HG03457 (cell line): ENCODE data around the gene MID1.
A peak's percentile ranks its signal among the peaks of the same experiment; 100 is the strongest.

Source experiments
- ATAC-seq: cut with Tn5 transposase; IDR thresholded peaks from one replicate; pipeline ENCODE4 v1.9.1; 2021; ENCODE audit warnings: moderate number of reproducible peaks; ENCODE audit not compliant: unreplicated experiment

MID1 gene

DNA sequence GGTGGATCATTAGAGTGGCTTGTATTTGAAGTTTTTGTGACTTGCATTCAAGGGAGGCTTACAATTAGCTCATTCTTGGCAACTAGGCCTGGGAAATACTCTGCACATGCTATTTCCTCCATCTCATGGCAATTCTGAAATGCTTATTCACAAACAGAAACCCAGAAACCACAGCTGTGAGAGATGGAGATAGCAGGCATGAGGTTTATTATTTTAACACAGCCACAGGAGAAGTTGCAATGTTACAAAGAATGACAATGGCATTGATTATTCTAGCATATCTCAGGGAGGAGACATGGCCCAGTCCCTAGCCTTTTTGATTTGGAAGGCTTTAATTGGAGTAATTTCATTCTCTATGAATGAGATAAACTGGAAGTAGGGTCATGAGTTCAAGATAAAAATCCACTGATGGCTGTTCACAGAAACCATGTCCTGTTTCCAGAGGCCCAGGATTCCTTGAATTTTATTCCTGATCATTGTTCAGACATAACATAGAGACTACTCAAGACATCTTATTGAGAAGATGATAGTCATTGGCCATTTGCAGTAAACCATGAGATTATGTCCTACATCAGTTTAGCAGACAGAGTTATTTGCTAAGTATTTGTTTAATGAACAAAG, 123.9 kb downstream of the MID1 start:
- ATAC-seq = no peak

DNA sequence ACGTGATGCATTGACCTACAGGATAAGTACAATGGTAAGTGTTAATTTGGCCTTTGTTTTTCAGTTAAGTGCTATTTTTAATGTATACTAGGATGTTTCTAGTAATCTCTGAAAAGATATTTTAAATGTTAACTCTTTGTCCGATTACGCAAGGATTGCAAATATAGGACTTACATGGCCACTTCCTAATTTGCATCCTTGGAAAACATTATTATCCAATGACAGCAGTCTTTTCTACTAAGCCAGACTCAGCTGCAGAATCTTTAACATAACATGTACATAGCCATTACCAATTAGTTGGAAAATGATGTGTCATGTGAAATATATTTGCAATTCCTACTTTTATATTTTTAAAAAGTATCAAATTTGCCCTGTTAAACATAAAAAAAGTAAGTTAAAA, 124.7 kb downstream of the MID1 start:
- no peak for ATAC-seq

DNA sequence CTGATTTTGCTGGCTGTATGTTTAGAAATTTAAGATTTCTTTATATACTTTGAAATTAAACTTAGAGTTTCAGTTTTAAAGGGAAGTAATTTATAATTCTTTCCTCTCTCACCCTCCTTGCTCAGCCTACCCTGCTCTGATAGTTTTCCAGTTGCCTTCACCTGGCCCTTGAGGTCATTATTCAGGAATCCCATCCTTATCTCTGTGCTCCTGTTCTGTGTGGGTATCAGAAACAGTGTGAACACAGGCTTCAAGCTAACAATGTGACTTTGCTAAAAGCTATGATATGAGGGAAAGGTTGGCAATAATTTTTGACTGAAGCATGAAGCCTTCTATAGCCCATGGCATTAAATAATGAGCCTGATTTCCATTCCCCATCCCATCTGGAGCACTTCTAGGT, 128.1 kb downstream of the MID1 start:
- no peak for ATAC-seq

DNA sequence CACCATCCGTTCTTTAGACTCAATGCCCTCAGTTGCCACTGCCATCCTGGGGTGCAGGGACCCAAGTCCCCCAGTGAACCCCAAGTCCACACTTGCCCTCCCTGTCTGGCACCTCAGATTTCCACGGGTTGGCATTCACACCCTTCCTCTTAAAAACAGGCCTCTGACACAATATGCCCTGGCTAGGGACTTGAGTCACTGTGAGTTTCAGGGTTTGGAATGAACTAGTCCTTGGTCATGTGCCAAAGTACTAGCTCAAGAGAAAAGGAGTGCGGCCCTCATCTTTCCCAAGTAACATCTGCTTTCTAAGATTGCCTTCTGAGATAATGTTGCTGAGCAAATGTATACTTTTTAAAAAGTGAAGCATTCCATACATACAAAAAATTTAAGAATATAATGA, 134.0 kb downstream of the MID1 start:
- ATAC-seq = no peak

DNA sequence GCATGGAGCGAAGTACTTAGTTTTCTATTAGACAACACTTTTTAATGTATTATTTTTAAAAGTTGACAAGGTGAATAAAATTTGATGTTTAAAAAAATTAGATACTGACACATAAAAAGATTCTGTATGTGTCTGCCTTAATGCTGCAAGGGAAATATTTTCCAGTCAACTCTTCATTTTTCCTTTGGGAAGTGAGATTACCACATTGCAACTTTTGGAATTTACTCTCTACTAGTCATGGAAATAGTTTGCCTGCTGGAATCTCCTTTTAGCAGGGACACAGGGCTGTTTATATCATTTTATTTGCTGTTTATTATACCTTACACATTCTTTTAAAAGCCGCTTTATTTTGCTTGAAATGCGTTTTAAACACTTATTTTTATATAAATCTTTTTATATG, 135.1 kb downstream of the MID1 start:
- no peak for ATAC-seq

DNA sequence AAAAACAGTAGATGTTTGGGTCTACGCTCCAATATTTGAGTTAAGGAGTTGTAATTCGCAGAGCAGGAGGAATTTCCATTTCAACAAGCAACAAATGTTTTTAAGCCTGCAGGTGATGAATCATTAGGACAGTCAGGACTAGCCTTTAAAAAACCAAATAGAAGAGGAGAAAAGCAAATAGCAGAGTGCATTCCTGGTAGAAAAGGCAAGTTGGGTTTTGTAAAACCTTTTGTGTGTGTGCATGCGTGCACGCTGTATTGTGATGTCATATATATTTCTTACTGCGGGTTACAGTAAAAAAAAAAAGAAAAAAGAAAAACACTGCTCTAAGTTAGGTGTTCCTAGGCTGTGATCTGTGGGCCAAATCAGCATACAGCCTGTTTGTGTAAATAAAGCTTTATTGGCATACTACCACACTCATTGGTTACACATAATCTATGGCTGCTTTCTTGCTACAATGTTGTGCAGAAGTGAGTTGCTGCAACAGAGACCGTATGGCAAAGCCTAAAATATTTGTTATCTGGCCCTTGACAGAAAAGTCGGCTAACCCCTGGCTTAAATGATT, 135.6 kb downstream of the MID1 start:
- no peak for ATAC-seq

DNA sequence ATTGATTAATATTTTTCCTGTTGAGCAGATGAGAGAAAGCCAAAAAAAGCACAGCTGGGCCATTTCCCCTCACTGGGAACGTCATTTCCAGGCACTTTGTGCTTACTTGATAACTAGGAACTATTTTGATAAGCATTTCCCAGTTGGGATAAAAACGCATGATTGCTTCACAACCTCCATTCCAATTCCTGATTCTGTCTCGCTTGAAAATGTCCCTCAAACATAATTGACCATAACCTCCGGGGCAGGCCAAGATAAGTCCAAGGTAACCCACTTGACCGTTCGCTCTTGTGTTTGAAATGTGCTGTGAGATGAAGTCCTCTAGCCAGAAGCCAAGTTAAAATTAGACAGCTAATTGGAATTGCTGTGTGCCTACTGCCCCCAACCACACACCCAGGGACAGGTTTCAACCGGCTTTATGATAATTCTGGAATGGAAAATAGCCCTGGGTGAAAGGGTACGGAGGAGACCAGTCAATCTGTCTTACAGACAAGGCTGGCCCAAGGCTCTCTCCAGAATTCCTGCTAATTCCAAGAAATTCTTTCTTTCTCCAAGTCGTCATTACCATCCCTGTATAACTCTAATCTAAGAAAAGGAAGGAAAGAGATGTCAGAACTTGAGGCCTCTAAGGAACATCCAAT, 137.1 kb downstream of the MID1 start:
- ATAC-seq = no peak

DNA sequence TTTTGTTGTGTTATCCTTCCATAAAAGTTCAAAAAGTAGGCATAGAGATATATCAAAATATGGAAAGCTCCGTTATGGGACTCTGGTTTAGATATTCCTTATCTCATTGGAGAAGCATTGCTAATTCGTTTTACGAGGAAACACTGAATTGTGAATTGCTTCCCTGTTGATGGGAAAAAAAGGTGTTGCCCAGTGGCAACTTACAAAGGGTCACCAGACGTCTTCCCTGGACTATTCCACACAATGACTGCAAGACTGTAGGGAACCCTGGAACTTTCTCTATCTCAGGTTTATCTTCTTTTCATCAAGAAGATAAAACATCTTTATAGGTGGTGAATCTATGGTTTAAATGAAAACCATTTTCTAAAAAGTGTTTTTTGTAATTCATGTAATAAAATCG, 137.7 kb downstream of the MID1 start:
- no peak for ATAC-seq

DNA sequence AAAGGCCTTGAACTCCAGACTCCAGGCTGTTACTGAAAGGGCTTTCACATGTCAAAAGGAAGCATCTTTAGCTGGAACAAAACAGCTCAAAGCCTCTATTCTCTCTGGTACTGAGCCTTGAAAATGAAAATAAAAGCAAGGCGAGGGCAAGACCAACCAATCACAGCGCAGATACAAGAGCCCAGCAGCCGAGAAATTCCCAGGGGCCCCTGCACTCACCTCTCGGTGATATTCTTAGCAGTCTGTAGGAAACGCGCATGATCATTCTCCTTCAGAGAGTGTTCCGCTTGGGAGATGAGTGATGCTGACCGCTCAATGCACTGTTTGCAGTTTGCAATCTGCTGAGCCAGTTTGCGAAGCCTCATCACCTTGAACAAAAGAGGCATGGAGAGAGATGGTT, 138.1 kb downstream of the MID1 start:
- peak; percentile 95 for ATAC-seq

DNA sequence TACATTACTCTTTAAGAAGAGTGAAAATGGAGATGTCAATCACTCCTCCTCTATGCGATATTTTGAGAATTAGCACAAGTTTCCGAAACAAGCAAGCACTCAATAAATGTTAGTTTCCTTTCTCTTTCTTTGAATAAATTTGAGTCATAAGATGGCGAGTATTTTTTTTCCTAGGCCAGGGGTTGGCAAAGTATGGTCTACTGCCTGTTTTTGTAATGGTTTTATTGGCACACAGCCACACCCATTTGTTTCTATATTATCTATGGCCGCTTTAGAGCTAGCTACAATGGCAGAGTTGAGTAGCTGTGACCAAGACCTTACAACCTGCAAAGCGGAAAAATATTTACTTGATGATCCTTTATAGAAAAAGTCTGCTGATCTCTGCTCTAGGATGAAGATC, 139.5 kb downstream of the MID1 start:
- ATAC-seq = no peak

DNA sequence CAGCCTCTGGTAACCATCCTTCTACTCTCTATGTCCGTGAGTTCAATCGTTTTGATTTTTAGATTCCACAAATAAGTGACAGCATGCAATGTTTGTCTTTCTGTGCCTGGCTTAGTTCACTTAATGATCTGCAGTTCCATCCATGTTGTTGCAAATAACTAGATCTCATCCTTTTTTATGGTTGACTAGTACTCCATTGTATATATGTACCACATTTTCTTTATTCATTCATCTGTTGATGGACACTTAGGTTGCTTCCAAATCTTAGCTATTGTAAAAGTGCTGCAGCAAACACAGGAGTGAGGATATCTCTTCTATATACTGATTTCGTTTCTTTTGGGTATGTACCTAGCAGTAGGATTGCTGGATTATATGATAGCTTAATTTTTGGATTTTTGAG, 140.9 kb downstream of the MID1 start:
- no peak for ATAC-seq

DNA sequence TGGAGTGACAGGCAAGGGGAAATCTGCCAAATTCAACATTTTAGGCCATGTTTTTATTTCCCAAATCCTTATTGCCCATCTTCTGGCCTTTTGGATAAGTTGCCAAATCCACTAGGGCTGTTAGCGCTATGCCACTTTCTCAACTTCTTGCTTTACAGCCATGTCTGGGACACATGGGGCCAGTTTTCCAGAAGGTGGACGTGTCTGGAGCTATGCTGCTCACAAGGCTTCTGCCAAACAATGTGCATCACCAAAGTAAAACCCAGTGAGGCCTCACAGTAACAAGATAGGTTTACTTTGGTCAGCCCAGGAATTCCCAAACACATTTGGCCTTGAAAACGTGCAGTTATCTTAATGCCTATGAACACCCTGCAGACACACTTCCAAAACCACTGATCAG, 142.9 kb downstream of the MID1 start:
- no peak for ATAC-seq

DNA sequence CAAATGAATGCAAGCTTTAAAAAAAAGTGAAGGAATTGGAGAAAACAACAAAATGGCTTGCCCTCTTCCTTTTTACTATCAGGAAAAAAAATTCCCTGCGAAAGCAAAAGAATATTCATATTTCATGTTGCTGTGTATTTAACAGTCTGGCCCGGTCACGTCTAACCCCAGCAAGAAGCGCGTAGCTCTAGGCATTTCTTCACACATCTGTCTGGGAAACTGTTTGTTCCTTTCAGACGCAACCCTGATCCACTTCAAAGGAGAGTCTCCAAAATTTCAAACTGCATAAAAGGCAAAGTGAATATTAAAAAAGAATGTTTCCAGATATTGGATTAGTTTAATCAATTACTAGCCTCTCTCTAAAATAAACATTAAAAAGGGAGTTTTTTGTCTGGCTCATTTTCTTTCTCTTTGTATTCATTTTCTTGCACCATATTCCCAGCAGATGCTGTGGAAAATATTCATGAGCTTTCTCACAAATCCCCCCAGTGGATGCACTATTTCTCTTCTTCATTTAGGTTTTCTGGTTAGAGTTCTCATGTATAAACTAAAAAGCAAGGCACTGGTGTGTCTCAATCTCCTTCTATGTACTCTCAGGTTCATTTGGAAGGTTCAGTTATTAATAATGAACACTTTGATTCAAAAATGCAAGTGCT, 145.3 kb downstream of the MID1 start:
- ATAC-seq = no peak

DNA sequence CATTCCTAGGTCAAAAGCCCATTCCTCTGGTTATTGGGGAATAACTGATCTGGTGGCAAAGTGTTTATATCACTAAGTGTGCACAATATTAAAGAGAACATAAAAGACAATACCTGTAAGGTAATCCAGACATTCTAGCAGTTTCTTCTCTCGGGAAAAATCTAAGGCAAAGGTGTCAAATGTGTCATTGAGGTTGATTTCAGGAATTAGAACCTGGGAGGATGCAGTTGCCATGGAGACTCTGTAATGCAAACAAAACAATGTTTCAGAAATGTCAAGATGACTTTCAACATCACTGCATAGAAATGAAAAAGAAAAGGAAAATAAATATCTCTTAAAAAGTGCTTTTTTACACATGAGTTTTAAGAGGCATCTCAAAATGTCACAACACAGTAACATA, 145.9 kb downstream of the MID1 start:
- ATAC-seq = no peak

DNA sequence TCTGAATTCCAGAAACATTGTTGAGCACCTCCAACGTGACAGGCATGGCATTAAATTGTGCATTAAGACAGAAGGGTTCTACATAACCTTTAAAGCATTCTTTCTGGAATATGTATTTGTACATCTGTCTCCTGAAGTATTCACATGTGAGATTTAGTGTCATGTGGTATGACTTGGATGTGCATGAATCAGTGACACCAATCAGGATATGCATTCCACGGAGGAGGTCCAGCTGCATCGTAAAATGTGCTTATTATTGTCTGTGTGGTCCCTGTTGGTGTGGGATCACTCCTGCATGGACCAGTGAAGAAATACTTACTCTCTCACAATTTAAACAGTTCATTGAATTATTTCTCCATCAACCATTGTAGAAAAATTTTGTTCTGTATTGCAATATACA, 149.0 kb downstream of the MID1 start:
- ATAC-seq = no peak

DNA sequence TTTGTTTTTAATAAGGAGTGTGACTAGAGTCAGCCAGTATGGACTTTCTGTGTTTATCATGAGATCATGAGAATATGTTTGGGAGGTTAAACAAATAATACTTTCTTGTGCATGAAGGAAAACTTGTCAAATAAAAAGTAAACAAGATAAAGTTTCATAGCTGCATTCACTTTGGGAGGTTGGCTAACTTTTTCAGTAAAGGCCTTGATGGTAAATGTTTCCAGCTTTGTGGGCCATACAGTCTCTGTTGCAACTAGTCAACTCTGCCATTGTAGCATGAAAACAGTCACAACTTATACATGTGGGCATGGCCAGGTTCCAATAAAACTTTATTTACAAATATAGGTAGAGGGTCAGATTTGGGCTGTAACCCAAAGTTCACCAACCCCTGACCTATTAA, 150.4 kb downstream of the MID1 start:
- no peak for ATAC-seq

DNA sequence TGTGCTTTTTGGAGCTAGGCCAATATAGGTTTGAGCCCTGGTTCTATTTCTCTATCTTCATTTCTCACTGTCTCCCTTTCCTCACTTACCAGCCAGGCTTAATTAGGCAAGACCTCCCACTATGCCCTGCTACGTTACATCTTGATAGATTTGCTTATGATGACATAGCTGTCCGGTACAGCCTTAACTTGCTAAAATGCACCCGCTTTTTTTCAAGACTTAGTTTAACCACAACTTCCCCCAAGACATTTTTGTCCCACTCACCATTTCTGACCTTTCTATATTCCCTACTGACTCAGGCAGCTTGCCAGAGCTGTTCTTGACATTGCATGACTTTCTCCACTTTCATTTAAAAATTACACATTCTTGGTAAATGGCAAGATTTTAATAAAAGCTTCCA, 152.6 kb downstream of the MID1 start:
- no peak for ATAC-seq

DNA sequence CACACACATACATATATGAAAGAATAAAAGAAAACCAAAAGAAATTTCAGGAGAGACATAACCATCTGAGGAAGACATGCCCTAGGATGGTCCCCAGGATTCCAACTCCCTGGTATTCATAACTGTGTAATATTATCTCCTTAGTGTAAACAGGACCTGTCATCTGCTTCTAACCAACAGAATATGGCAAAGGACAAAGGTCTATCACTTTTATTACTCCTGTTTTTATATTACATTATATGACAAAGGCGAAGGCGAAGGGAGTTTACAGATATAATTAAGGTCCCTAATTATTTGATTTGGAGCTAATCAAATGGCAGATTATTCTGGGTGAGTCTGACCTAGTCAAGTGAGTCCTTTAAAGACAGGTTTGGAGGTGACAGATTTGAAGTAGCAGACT, 155.1 kb downstream of the MID1 start:
- no peak for ATAC-seq

DNA sequence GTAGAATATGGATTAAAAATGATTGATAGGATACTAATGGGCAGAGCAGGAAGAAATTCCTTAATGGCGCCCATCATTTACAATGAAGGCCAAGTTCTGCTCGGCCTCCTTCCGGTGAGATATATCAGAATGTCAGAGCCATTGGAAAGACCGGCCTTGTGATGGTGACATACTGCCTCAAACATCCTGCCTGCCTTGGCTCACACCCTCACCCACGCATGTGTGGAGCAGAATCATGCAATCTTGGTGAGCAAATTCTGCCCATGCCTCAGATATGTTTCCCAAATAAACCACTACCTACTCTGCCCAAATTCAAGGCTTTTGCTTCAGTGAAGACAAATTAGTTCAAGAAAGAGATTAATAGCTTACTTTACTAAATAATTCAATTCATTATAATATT, 163.3 kb downstream of the MID1 start:
- ATAC-seq = no peak

DNA sequence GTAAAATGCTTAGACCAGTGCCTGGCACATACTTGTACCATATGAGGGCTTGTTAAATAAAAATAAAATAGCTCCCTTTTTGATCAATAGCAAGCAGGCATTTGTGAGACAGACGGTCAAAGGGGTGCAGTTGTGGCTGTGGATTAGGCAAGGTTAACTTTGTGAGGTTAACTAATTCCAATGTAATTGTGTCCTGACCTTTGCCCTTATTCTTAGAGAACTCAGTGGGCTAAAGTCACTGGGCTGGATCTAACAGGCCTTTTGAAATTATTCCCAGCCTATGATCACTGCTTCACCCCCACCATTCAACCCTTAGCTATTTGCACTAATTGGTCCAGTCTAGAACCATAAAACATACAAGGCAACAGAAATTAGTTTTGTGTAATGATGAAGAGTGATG, 166.4 kb downstream of the MID1 start:
- no peak for ATAC-seq

DNA sequence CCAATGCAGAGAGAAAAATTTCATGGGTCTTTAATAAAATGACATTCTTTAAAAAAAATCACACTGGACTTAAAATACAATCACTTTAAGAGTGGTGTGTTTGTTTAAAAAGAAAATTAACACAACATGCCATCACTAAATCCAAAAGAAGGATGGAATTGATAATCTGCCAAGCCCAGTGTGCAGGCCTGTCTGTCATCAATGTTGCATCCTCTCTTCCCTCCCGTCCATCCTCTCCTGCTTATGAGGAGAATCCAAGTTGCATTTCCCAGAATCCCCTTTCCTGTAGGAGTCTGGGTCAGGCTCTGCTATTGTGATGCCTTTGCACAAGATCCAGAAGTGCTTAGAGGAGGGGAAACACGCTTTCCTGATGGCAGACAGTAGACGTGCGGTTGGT, 169.4 kb downstream of the MID1 start:
- ATAC-seq = no peak

DNA sequence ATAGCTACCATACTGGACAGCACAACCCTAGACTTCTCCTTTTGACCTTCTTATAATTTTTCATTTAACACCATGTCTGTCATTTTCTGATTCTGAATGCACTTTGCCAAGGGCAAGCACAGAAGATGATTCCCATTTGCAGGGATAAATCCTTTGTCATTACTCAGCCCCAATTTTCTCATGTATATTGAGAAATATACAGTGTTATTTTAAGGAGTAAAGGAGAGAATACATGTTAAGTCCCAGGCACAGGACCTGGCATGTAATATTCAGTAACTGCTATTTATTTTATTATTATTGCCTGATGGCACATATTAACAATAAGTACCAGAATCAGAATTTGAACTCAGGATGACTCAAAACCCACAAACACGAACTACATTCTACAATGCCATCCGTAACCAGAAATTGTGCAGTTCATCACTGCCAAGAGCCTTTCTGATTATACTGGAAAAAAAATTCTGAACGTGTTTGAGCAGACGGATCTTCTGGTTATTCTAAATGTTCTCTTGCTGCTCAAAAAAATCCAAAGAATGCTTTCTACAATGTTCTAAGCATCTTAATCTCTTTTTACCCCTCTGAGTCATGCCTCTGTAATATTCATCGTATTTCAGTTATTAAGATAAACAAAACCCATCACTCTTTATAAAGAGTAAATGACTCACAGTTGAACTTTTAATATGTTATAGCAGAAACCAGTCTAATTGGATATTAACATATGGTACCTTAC, 170.0 kb downstream of the MID1 start:
- ATAC-seq = no peak
